Measurements from ENCODE around the gene FAM229B. TPM values are rescaled to one million over a fixed set of nuclear protein-coding genes. Genes with fewer than 3 reads are reported as not detected.

The FAM229B gene
- total RNA-seq, 1 experiment from 2014 or later = 20.0 TPM

GRCh38 chr6:112106562-112106961 is 19.2 kb downstream of the FAM229B start (continued):
- TF ChIP-seq, protein P1, sequence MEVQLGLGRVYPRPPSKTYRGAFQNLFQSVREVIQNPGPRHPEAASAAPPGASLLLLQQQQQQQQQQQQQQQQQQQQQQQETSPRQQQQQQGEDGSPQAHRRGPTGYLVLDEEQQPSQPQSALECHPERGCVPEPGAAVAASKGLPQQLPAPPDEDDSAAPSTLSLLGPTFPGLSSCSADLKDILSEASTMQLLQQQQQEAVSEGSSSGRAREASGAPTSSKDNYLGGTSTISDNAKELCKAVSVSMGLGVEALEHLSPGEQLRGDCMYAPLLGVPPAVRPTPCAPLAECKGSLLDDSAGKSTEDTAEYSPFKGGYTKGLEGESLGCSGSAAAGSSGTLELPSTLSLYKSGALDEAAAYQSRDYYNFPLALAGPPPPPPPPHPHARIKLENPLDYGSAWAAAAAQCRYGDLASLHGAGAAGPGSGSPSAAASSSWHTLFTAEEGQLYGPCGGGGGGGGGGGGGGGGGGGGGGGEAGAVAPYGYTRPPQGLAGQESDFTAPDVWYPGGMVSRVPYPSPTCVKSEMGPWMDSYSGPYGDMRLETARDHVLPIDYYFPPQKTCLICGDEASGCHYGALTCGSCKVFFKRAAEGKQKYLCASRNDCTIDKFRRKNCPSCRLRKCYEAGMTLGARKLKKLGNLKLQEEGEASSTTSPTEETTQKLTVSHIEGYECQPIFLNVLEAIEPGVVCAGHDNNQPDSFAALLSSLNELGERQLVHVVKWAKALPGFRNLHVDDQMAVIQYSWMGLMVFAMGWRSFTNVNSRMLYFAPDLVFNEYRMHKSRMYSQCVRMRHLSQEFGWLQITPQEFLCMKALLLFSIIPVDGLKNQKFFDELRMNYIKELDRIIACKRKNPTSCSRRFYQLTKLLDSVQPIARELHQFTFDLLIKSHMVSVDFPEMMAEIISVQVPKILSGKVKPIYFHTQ (CRISPR knock-in tag; IDR thresholded peaks at IDR 0.05) = no peak
- TF ChIP-seq ATF6 (CRISPR knock-in tag; IDR thresholded peaks at IDR 0.05) (no peak), ZNF671 (CRISPR knock-in tag; IDR thresholded peaks at IDR 0.05) (no peak), CREM (CRISPR knock-in tag; IDR thresholded peaks at IDR 0.05) (no peak), OVOL2 (CRISPR knock-in tag; IDR thresholded peaks at IDR 0.05; ENCODE audit: borderline replicate concordance) (no peak), HMGA2 (CRISPR knock-in tag; IDR thresholded peaks at IDR 0.05) (no peak), FOXP1 (CRISPR knock-in tag; IDR thresholded peaks at IDR 0.05; ENCODE audit: borderline replicate concordance) (no peak)
- TF ChIP-seq, protein P2, sequence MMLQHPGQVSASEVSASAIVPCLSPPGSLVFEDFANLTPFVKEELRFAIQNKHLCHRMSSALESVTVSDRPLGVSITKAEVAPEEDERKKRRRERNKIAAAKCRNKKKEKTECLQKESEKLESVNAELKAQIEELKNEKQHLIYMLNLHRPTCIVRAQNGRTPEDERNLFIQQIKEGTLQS (CRISPR knock-in tag; conservative IDR thresholded peaks at IDR 0.05) = no peak

GRCh38 chr6:112109262-112109661 is 21.9 kb downstream of the FAM229B start:
- DNase-seq (ENCODE audit: low spot score) (no peak), ATAC-seq (no peak)
- Mint-ChIP-seq H3K27ac (no peak overlapping the region), H3K9me3 (peaks cover 17% of the 10 kb centered on the region), H3K36me3 (peaks cover 14% of the 10 kb centered on the region), H3K27me3 (ENCODE audit: low read depth) (no peaks in the 10 kb centered on the region), H3K4me3 (no peak overlapping the region), H3K4me1 (peaks cover 3% of the 10 kb centered on the region; the same call in 1 of the 2 replicates)
- CTCF ChIA-PET = no interaction called here
- POLR2A ChIA-PET = no interaction called here
- TF ChIP-seq SMAD3 (CRISPR knock-in tag; IDR thresholded peaks at IDR 0.05; ENCODE audit: borderline replicate concordance) (no peak), ETV6 (CRISPR knock-in tag; IDR thresholded peaks at IDR 0.05) (no peak), OVOL2 (CRISPR knock-in tag; IDR thresholded peaks at IDR 0.05; ENCODE audit: borderline replicate concordance) (no peak), SMAD4 (CRISPR knock-in tag; IDR thresholded peaks at IDR 0.05) (no peak), RORB (CRISPR knock-in tag; IDR thresholded peaks at IDR 0.05) (no peak), ZNF263 (CRISPR knock-in tag; IDR thresholded peaks at IDR 0.05; ENCODE audit: low read depth) (no peak), ZBTB21 (CRISPR knock-in tag; IDR thresholded peaks at IDR 0.05; ENCODE audit: borderline replicate concordance) (no peak), GABPB1 (CRISPR knock-in tag; IDR thresholded peaks at IDR 0.05) (no peak), PRRX2 (CRISPR knock-in tag; IDR thresholded peaks at IDR 0.05) (no peak), NR1H2 (CRISPR knock-in tag; IDR thresholded peaks at IDR 0.05) (no peak), AFF4 (CRISPR knock-in tag; IDR thresholded peaks at IDR 0.05; ENCODE audit: borderline replicate concordance) (no peak), MYBL2 (CRISPR knock-in tag; IDR thresholded peaks at IDR 0.05) (no peak)

Data from WTC11 (cell line).